ENCODE measurements around the gene JAG1.

The JAG1 gene

GRCh38 chr20:10667560-10668167, 6.1 kb downstream of the JAG1 start:
- DNase-seq (ENCODE audit: low read depth) = no peak

GRCh38 chr20:10667077-10667401, 6.8 kb downstream of the JAG1 start:
- no peak for DNase-seq (ENCODE audit: low read depth)

GRCh38 chr20:10666221-10667076, 7.3 kb downstream of the JAG1 start:
- no peak for DNase-seq (ENCODE audit: low read depth)

- DNase-seq (ENCODE audit: low read depth) = no peak
These were observed 8.0 kb downstream of the JAG1 start for GRCh38 chr20:10665791-10666190.

- no peak for DNase-seq (ENCODE audit: low read depth)
These were observed 8.7 kb downstream of the JAG1 start for GRCh38 chr20:10665027-10665561.

- no peak for DNase-seq (ENCODE audit: low read depth)
These were observed 10.0 kb downstream of the JAG1 start for GRCh38 chr20:10663756-10664155.

- no peak for DNase-seq (ENCODE audit: low read depth)
These were observed 10.9 kb downstream of the JAG1 start for GRCh38 chr20:10662661-10663458.

- no peak for DNase-seq (ENCODE audit: low read depth)
These were observed 11.6 kb downstream of the JAG1 start for GRCh38 chr20:10662151-10662550.

GRCh38 chr20:10661261-10661660, 12.5 kb downstream of the JAG1 start:
- DNase-seq (ENCODE audit: low read depth) = no peak

- no peak for DNase-seq (ENCODE audit: low read depth)
These were observed 13.1 kb downstream of the JAG1 start for GRCh38 chr20:10660661-10661060.

GRCh38 chr20:10659651-10660601, 13.9 kb downstream of the JAG1 start:
- DNase-seq (ENCODE audit: low read depth) = no peak

GRCh38 chr20:10658876-10659632, 14.7 kb downstream of the JAG1 start:
- DNase-seq (ENCODE audit: low read depth) = no peak

GRCh38 chr20:10658051-10658823, 15.6 kb downstream of the JAG1 start:
- DNase-seq (ENCODE audit: low read depth) = no peak

- no peak for DNase-seq (ENCODE audit: low read depth)
These were observed 16.3 kb downstream of the JAG1 start for GRCh38 chr20:10657453-10657852.

GRCh38 chr20:10655720-10656669, 17.8 kb downstream of the JAG1 start:
- no peak for DNase-seq (ENCODE audit: low read depth)

GRCh38 chr20:10654630-10655029, 19.2 kb downstream of the JAG1 start:
- no peak for DNase-seq (ENCODE audit: low read depth)

GRCh38 chr20:10654250-10654610, 19.6 kb downstream of the JAG1 start:
- no peak for DNase-seq (ENCODE audit: low read depth)

GRCh38 chr20:10653599-10654249, 20.1 kb downstream of the JAG1 start:
- DNase-seq (ENCODE audit: low read depth) = no peak
